Measurements from ENCODE around the gene ACSF3. TPM values are rescaled to one million over a fixed set of nuclear protein-coding genes. Genes with fewer than 3 reads are reported as not detected.
A peak's percentile ranks its signal among the peaks of the same experiment; 100 is the strongest.

The ACSF3 gene
- total RNA-seq, 6 donors from 2014 or later: 30.2 to 97.4 (median 35.3) TPM

DNA sequence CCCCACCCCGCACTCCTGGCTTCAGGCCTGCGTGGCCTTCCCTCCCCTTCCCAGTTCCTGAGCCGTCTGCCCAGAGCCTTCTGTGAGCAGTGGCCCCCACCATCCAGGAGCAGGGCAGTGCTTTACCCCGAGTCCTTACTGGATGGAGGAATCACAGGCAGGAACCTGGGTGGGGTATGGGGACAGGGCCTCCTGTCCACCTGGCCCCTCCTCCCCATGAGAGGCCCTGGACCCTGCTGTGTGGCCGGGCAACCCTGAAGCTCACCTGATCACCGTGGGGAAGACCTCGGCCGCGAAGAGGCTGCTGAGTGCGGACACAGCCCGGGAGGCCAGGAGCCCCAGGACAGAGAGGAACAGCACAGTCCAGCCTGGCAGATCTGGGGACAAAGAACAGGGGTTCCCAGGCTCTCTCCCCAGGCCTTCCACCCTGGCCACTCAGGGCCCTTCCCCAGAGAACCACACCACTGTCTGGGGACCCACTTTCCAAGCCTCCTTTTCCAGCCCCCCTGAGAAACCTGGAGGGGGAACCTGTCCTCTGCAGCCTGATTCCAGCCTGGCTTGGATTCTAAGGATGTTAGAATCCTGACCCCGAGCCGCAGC, 103.5 kb downstream of the ACSF3 start:
- 76 to 89% methylated on average over 11 to 13 of the region's 13 CpGs for WGBS, 2 donors
- Histone ChIP-seq H3K4me3 (no peak overlapping the region), H3K27ac (no peak overlapping the region), H3K4me1 (peaks cover 18 to 44% (median 33%) of the 10 kb centered on the region in 4 donors), H3K36me3 (no peaks in the 10 kb centered on the region), H3K27me3 (peaks cover 0 to 31% (median 11%) of the 10 kb centered on the region in 4 donors), H3K9me3 (no peaks in the 10 kb centered on the region)
- TF ChIP-seq EP300 (IDR thresholded peaks at IDR 0.05) (no peak), POLR2AphosphoS5 (IDR thresholded peaks at IDR 0.05) (no peak), POLR2A (IDR thresholded peaks at IDR 0.05) (no peak)
- TF ChIP-seq, protein P1, sequence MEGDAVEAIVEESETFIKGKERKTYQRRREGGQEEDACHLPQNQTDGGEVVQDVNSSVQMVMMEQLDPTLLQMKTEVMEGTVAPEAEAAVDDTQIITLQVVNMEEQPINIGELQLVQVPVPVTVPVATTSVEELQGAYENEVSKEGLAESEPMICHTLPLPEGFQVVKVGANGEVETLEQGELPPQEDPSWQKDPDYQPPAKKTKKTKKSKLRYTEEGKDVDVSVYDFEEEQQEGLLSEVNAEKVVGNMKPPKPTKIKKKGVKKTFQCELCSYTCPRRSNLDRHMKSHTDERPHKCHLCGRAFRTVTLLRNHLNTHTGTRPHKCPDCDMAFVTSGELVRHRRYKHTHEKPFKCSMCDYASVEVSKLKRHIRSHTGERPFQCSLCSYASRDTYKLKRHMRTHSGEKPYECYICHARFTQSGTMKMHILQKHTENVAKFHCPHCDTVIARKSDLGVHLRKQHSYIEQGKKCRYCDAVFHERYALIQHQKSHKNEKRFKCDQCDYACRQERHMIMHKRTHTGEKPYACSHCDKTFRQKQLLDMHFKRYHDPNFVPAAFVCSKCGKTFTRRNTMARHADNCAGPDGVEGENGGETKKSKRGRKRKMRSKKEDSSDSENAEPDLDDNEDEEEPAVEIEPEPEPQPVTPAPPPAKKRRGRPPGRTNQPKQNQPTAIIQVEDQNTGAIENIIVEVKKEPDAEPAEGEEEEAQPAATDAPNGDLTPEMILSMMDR (IDR thresholded peaks at IDR 0.05): no peak
- DNase-seq: peak in 1 of 2 donors; percentile 48
- no peak for ATAC-seq (ENCODE audit: low FRiP score in 2 of 2)

DNA sequence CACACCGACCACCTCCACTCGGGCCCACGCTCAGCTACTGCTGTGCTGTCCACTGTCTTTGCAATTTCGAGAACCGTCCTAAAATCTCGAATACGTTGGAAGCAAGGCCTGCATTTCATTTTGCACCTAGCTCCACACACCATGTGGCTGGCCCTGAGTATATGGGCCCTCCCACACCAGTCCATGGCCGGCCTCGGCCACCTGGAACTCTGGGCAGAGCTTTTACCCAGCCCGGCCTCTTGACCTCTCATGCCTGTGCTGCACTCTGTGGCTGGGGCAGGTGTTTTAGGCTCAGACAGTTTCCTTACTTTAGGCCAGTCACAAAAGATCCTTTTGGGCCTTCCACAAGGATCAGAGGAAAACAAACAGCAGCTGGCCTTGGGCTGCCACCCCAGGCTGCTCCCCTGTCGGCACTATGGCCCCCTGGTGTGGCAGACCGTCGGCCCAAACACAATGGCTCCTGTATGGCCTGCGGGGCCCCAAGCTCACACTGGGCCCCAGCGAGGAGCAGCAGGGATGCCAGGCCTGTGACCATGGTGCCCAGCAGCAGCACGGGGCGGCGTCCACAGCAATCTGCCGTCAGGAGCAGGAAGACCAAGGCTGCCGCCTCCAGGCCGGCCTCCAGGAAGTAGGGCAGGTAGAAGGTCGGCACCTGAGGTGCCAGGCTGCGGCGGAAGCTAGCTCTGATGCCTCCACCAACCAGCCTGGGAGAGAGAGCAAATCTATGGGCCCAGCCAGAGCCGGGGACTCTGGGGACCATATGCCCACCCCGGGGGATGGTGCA, 104.2 kb downstream of the ACSF3 start:
- no peak for ATAC-seq (ENCODE audit: low FRiP score in 2 of 2)
- 87 to 93% methylated on average over 7 to 26 of the region's 26 CpGs for WGBS, 2 donors
- Histone ChIP-seq H3K9me3 (no peaks in the 10 kb centered on the region), H3K36me3 (no peaks in the 10 kb centered on the region), H3K27me3 (peaks cover 0 to 31% (median 11%) of the 10 kb centered on the region in 4 donors), H3K4me1 (peaks cover 18 to 46% (median 31%) of the 10 kb centered on the region in 4 donors), H3K4me3 (no peak overlapping the region), H3K27ac (no peak overlapping the region)
- DNase-seq: peak in 1 of 2 donors; percentile 78
- TF ChIP-seq POLR2A (IDR thresholded peaks at IDR 0.05): no peak
- TF ChIP-seq EP300 (IDR thresholded peaks at IDR 0.05): no peak
- TF ChIP-seq, protein P1 (IDR thresholded peaks at IDR 0.05): no peak
- TF ChIP-seq POLR2AphosphoS5 (IDR thresholded peaks at IDR 0.05): no peak

DNA sequence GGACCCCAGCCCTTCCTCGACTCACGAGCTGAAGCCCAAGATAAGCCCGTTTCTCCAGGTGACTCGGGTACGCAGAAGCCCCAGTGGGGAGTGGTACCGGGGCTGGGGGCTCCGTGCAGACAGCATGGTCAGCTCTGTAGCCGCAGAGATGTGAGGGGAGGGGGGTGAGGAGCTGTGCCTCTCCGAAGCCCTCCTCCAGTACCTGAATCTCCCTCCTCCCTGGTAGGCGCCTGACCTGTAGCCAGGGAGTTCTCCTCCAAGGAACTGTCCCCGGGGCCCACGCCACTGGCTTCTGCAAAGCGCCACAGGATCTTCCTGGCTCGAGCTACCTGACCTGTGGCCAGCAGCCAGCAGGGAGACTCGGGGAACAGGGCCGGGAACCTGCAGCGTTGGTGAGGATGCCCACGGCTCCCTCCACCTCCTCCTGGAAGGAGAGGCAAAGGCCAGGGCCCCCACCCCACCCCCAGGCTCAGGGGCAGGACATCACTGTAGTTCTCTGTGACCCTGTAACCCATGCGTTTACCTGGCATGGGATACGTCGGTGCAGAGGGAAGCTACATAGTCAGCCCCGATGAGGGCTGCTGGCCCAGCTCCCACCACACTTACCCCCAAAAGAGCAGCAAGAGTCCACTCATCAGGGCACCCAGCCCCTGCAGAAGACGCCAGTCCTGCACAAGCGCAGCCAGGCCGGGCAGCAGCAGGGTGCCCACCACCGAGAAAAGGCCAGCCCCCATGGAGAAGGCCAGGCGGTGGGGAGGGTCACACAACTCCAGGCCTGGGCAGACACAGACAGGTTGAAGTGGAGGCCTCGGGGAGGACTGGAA, 105.0 kb downstream of the ACSF3 start:
- H3K27me3 ChIP-seq: peaks cover 0 to 31% (median 11%) of the 10 kb centered on the region in 4 donors
- no peak for ATAC-seq (ENCODE audit: low FRiP score in 2 of 2)
- peaks cover 18 to 38% (median 26%) of the 10 kb centered on the region in 4 donors for H3K4me1 ChIP-seq
- TF ChIP-seq POLR2A (IDR thresholded peaks at IDR 0.05): no peak
- TF ChIP-seq, protein P1 (IDR thresholded peaks at IDR 0.05): no peak
- peak overlapping the region in 2 of 4 donors; percentile 69 to 77 for H3K27ac ChIP-seq
- no peaks in the 10 kb centered on the region for H3K36me3 ChIP-seq
- H3K4me3 ChIP-seq: peak overlapping the region in 1 of 4 donors; percentile 57
- 82% methylated on average over 28 of the region's 28 CpGs; no CpG with 5 or more reads in 1 of the 2 donors for WGBS, 2 donors
- peak in 1 of 2 donors; percentile 73 for DNase-seq
- H3K9me3 ChIP-seq: no peaks in the 10 kb centered on the region

DNA sequence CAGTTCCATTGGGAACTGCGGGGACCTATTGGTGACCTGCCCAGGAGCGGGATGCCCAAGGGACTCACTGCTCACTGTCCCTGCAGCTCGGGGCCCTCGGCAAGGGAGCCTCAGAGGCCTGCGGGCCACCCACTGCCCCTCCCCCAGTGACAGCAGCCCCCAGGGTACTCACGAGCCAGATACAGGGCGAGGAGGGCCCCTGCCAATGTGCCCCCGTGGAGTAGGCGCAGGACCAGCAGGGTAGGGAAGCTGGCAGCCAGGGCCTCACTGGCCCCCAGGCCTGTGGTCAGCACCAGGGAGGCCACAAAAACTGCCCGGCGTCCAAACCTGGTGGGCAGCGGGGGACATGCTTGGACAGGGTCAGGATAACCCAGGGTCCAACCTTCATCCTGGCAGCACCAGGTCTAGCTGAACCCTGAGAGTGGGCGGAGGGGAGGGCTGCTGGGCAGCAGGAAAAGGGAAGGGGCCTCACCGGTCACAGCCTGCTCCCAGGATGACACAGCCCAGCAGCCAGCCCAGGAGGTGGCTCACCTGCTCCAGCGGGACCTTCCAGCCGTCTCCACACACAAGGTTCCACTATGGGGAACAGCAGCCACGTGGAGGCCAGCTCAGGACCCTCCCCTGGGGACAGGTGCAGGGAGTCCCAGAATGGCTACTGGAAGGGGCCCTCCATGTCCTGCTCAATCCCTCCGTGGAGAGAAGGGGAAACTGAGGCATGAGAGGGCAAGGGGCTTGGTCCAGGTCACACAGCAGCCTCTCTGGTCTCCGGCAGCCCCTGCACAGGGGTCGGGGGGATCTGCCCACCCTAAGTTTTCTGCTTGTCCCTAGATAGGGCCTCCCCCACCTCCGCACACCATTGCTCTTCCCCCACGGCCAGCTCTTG, 105.8 kb downstream of the ACSF3 start:
- no peaks in the 10 kb centered on the region for H3K9me3 ChIP-seq
- peak overlapping the region; percentile 35 to 77 (median 73) for H3K27ac ChIP-seq
- H3K27me3 ChIP-seq: peaks cover 0 to 35% (median 11%) of the 10 kb centered on the region in 4 donors
- TF ChIP-seq, protein P1 (IDR thresholded peaks at IDR 0.05): no peak
- no peak for TF ChIP-seq POLR2A (IDR thresholded peaks at IDR 0.05)
- no peak for TF ChIP-seq EP300 (IDR thresholded peaks at IDR 0.05)
- TF ChIP-seq POLR2AphosphoS5 (IDR thresholded peaks at IDR 0.05): no peak
- H3K4me1 ChIP-seq: peaks cover 18 to 34% (median 25%) of the 10 kb centered on the region in 4 donors
- DNase-seq (peak in 1 of 2 donors; percentile 78), ATAC-seq (ENCODE audit: low FRiP score in 2 of 2) (no peak)
- no peaks in the 10 kb centered on the region for H3K36me3 ChIP-seq
- H3K4me3 ChIP-seq: peak overlapping the region in 3 of 4 donors; percentile 57 to 63 (median 61)
- 72 to 87% methylated on average over 3 to 21 of the region's 22 CpGs for WGBS, 2 donors

Data from upper lobe of left lung (tissue), 6 donors.